ENCODE data around the gene DLL1. TPM values are rescaled to one million over a fixed set of nuclear protein-coding genes. Genes with fewer than 3 reads are reported as not detected.
"Not testable (repeated sequence)": the region's sequence is repeated elsewhere in the genome, so short reads cannot be mapped to it uniquely, and the experiment has no call there.

Gene DLL1
- total and polyA plus RNA-seq, 7 donors: 1.1 to 13.6 (median 4.6) TPM

- H3K9me3 ChIP-seq: no peaks in the 10 kb centered on the region
- H3K27ac ChIP-seq: no peak overlapping the region
- intact Hi-C loops (cut with DNase I): no loop called here
- WGBS, 2 donors: 85 to 93% methylated on average over 14 of the region's 14 CpGs
- no peaks in the 10 kb centered on the region for H3K27me3 ChIP-seq
- TF ChIP-seq CTCF (IDR thresholded peaks at IDR 0.05) (no peak), EP300 (IDR thresholded peaks at IDR 0.05) (no peak), POLR2AphosphoS5 (IDR thresholded peaks at IDR 0.05) (no peak), POLR2A (IDR thresholded peaks at IDR 0.05) (no peak)
- no peak for DNase-seq
- H3K4me3 ChIP-seq: no peak overlapping the region
- H3K36me3 ChIP-seq: no peaks in the 10 kb centered on the region
- H3K4me1 ChIP-seq: peaks cover 0 to 10% (median 4%) of the 10 kb centered on the region in 4 donors
Observed at GRCh38 chr6:170267688-170268087, 23.2 kb downstream of the DLL1 start.

GRCh38 chr6:170266061-170266825 lies 24.6 kb downstream of the DLL1 start:
- peak overlapping the region in 2 of 4 donors; percentile 3 to 17 for H3K27ac ChIP-seq

GRCh38 chr6:170265655-170266054 lies 25.2 kb downstream of the DLL1 start:
- Histone ChIP-seq H3K27ac (peak overlapping the region in 2 of 4 donors; percentile 3 to 17), H3K4me1 (peaks cover 0 to 10% (median 4%) of the 10 kb centered on the region in 4 donors), H3K36me3 (no peaks in the 10 kb centered on the region), H3K4me3 (no peak overlapping the region), H3K9me3 (no peaks in the 10 kb centered on the region), H3K27me3 (peaks cover 0 to 8% (median 3%) of the 10 kb centered on the region in 3 donors)
- intact Hi-C loops (cut with DNase I): no loop called here
- no peak for DNase-seq
- WGBS, 2 donors: 16 to 64% methylated on average over 22 of the region's 22 CpGs
- TF ChIP-seq POLR2AphosphoS5 (IDR thresholded peaks at IDR 0.05): no peak
- no peak for TF ChIP-seq EP300 (IDR thresholded peaks at IDR 0.05)
- no peak for TF ChIP-seq POLR2A (IDR thresholded peaks at IDR 0.05)

More at GRCh38 chr6:170266061-170266825, 24.6 kb downstream of the DLL1 start:
- TF ChIP-seq CTCF (IDR thresholded peaks at IDR 0.05) (no peak), POLR2AphosphoS5 (IDR thresholded peaks at IDR 0.05) (no peak)
- Histone ChIP-seq H3K36me3 (no peaks in the 10 kb centered on the region), H3K9me3 (no peaks in the 10 kb centered on the region), H3K4me3 (no peak overlapping the region), H3K27me3 (peaks cover 0 to 8% (median 3%) of the 10 kb centered on the region in 3 donors), H3K4me1 (peaks cover 0 to 10% (median 4%) of the 10 kb centered on the region in 4 donors)
- no peak for DNase-seq
- intact Hi-C loops (cut with DNase I): no loop called here
- 47 to 69% methylated on average over 18 of the region's 18 CpGs for WGBS, 2 donors

- H3K4me1 ChIP-seq; intact Hi-C loops (cut with DNase I); H3K27me3 ChIP-seq; H3K9me3 ChIP-seq; H3K27ac ChIP-seq; H3K4me3 ChIP-seq; H3K36me3 ChIP-seq: not testable (repeated sequence)
- peak; percentile 9 for DNase-seq
- WGBS, 2 donors: 93% methylated on average over 12 of the region's 12 CpGs
Observed at GRCh38 chr6:170264644-170265043, 26.2 kb downstream of the DLL1 start.

GRCh38 chr6:170264086-170264485 lies 26.8 kb downstream of the DLL1 start:
- Histone ChIP-seq H3K36me3 (no peaks in the 10 kb centered on the region), H3K4me1 (no peaks in the 10 kb centered on the region), H3K4me3 (no peak overlapping the region), H3K27me3 (peaks cover 0 to 8% (median 3%) of the 10 kb centered on the region in 3 donors), H3K9me3 (no peaks in the 10 kb centered on the region), H3K27ac (no peak overlapping the region)
- intact Hi-C loops (cut with DNase I): no loop called here
- peak; percentile 37 for DNase-seq
- 92 to 93% methylated on average over 7 of the region's 7 CpGs for WGBS, 2 donors
- TF ChIP-seq POLR2A (IDR thresholded peaks at IDR 0.05) (no peak), EP300 (IDR thresholded peaks at IDR 0.05) (no peak), POLR2AphosphoS5 (IDR thresholded peaks at IDR 0.05) (no peak), CTCF (IDR thresholded peaks at IDR 0.05) (no peak)

All from sigmoid colon (tissue), 7 donors.